H9 (cell line): ENCODE measurements around the gene SIRPD. TPM values are rescaled to one million over a fixed set of nuclear protein-coding genes. Genes with fewer than 3 reads are reported as not detected.

Experiments used
- DNase-seq: peaks from one replicate; pipeline ENCODE4 v3.0.0-alpha.2; 2017
- H2AFZ ChIP-seq: one replicate; pipeline ENCODE4 v1.6.1; 2013; ENCODE audit warnings: mild to moderate bottlenecking, low read length, control low read depth, moderate library complexity
- H2AK5ac ChIP-seq: 2 replicates; pipeline ENCODE4 v1.6.1; 2013; ENCODE audit warnings: low read length, control low read depth, mixed read lengths; ENCODE audit not compliant: insufficient read length
- H2BK120ac ChIP-seq: one replicate; pipeline ENCODE4 v1.6.1; 2013; ENCODE audit warnings: low read depth, mild to moderate bottlenecking, low read length, control low read depth, inconsistent platforms; ENCODE audit not compliant: poor library complexity, severe bottlenecking
- H2BK12ac ChIP-seq: 2 replicates; pipeline ENCODE4 v1.6.1; 2013; ENCODE audit warnings: low read length, control low read depth, mixed read lengths, low read depth; ENCODE audit not compliant: insufficient read length
- H2BK15ac ChIP-seq: 2 replicates; pipeline ENCODE4 v1.6.1; 2013; ENCODE audit warnings: low read depth, low read length, control low read depth
- H2BK20ac ChIP-seq: one replicate; pipeline ENCODE4 v1.6.1; 2013; ENCODE audit warnings: low read depth, mild to moderate bottlenecking, low read length, control low read depth, inconsistent platforms; ENCODE audit not compliant: poor library complexity, severe bottlenecking
- H2BK5ac ChIP-seq: 2 replicates; pipeline ENCODE4 v1.6.1; 2013; ENCODE audit warnings: low read length, control low read depth, mixed read lengths; ENCODE audit not compliant: insufficient read length
- H3K14ac ChIP-seq: 2 replicates; pipeline ENCODE4 v1.6.1; 2013; ENCODE audit warnings: low read length, control low read depth; ENCODE audit not compliant: insufficient read depth
- H3K18ac ChIP-seq: 2 replicates; pipeline ENCODE4 v1.6.1; 2013; ENCODE audit warnings: low read depth, mild to moderate bottlenecking, mixed read lengths, low read length, control low read depth; ENCODE audit not compliant: insufficient read length
- H3K23ac ChIP-seq: 2 replicates; pipeline ENCODE4 v1.6.1; 2013; ENCODE audit warnings: low read length, control low read depth, mixed read lengths, low read depth; ENCODE audit not compliant: insufficient read length
- H3K23me2 ChIP-seq: 2 replicates; pipeline ENCODE4 v1.6.1; 2013; ENCODE audit warnings: low read depth, mild to moderate bottlenecking, mixed read lengths, low read length, control low read depth; ENCODE audit not compliant: insufficient read length, poor library complexity, severe bottlenecking
- H3K27ac ChIP-seq: 2 replicates; pipeline ENCODE4 v1.5.1; 2013; ENCODE audit warnings: low read length, control low read depth, mixed read lengths, low read depth; ENCODE audit not compliant: insufficient read length
- H3K27me3 ChIP-seq: 2 replicates; pipeline ENCODE4 v1.6.1; 2013; ENCODE audit warnings: low read length, control low read depth, inconsistent platforms; ENCODE audit not compliant: insufficient read depth
- H3K4ac ChIP-seq: 2 replicates; pipeline ENCODE4 v1.6.1; 2013; ENCODE audit warnings: low read depth, mild to moderate bottlenecking, control low read depth, inconsistent platforms, low read length, moderate library complexity
- H3K4me1 ChIP-seq: 2 replicates; pipeline ENCODE4 v1.6.1; 2013; ENCODE audit warnings: low read length, control low read depth, inconsistent platforms; ENCODE audit not compliant: insufficient read depth
- H3K4me2 ChIP-seq: 2 replicates; pipeline ENCODE4 v1.6.1; 2013; ENCODE audit warnings: low read length, control low read depth, mixed read lengths; ENCODE audit not compliant: insufficient read length, insufficient read depth
- H3K56ac ChIP-seq: 2 replicates; pipeline ENCODE4 v1.6.1; 2013; ENCODE audit warnings: low read depth, mild to moderate bottlenecking, mixed read lengths, low read length, control low read depth; ENCODE audit not compliant: insufficient read length
- H3K79me1 ChIP-seq: 2 replicates; pipeline ENCODE4 v1.6.1; 2013; ENCODE audit warnings: low read depth, mild to moderate bottlenecking, moderate library complexity, low read length, control low read depth, inconsistent platforms; ENCODE audit not compliant: insufficient read depth, poor library complexity, severe bottlenecking
- H3K79me2 ChIP-seq: 2 replicates; pipeline ENCODE4 v1.6.1; 2013; ENCODE audit warnings: low read length, control low read depth, inconsistent platforms; ENCODE audit not compliant: insufficient read depth
- H3K9ac ChIP-seq: 2 replicates; pipeline ENCODE4 v1.6.1; 2013; ENCODE audit warnings: low read length, control low read depth, mixed read lengths; ENCODE audit not compliant: insufficient read length; ENCODE audit errors: extremely low read depth
- H3K9me3 ChIP-seq: one replicate; pipeline ENCODE4 v1.6.1; 2013; ENCODE audit warnings: low read depth, low read length, inconsistent platforms; ENCODE audit not compliant: control insufficient read depth
- H3T11ph ChIP-seq: one replicate; pipeline ENCODE4 v1.6.1; 2013; ENCODE audit warnings: mild to moderate bottlenecking, low read length, control low read depth, inconsistent platforms
- H4K20me1 ChIP-seq: one replicate; pipeline ENCODE4 v1.6.1; 2013; ENCODE audit not compliant: control insufficient read depth, insufficient read length, insufficient read depth
- H4K5ac ChIP-seq: 2 replicates; pipeline ENCODE4 v1.6.1; 2013; ENCODE audit warnings: low read depth, mild to moderate bottlenecking, mixed read lengths, low read length, control low read depth; ENCODE audit not compliant: insufficient read length
- H4K8ac ChIP-seq: replicated peaks from 2 replicates; pipeline ENCODE4 v1.6.1; 2013; ENCODE audit warnings: low read length, control low read depth, mixed read lengths, low read depth; ENCODE audit not compliant: insufficient read length
- H4K91ac ChIP-seq: 2 replicates; pipeline ENCODE4 v1.6.1; 2013; ENCODE audit warnings: low read depth, mild to moderate bottlenecking, moderate library complexity, mixed read lengths, low read length, control low read depth; ENCODE audit not compliant: insufficient read length
- H3K27ac Mint-ChIP-seq, 3 experiments: 2 replicates in 2 of 3; 3 replicates in 1 of 3; pipeline ENCODE4 v1.8.0; 2020 to 2021; ENCODE audit warnings: mixed read lengths in 3 of 3, mild to moderate bottlenecking in 1 of 3, moderate library complexity in 1 of 3
- H3K27me3 Mint-ChIP-seq: 2 replicates; pipeline ENCODE4 v1.8.0; 2021; ENCODE audit warnings: low read depth, mild to moderate bottlenecking, moderate library complexity, mixed read lengths
- H3K36me3 Mint-ChIP-seq, 3 experiments: 2 replicates in 2 of 3; 3 replicates in 1 of 3; pipeline ENCODE4 v1.8.0; 2020 to 2021; ENCODE audit warnings: low read depth in 3 of 3, mixed read lengths in 3 of 3; ENCODE audit not compliant: insufficient read depth in 1 of 3
- H3K4me1 Mint-ChIP-seq, 2 experiments: 2 replicates each; pipeline ENCODE4 v1.8.0; 2020; ENCODE audit warnings: mixed read lengths in 2 of 2
- H3K4me3 Mint-ChIP-seq, 2 experiments: 2 replicates in 1 of 2; 3 replicates in 1 of 2; pipeline ENCODE4 v1.8.0; 2020 to 2021; ENCODE audit warnings: mild to moderate bottlenecking in 2 of 2, mixed read lengths in 2 of 2, moderate library complexity in 1 of 2
- H3K9me3 Mint-ChIP-seq, 2 experiments: 2 replicates in 1 of 2; 3 replicates in 1 of 2; pipeline ENCODE4 v1.8.0; 2020; ENCODE audit warnings: mild to moderate bottlenecking in 2 of 2, mixed read lengths in 2 of 2, moderate library complexity in 1 of 2
- CTCF ChIP-seq: fragments of 200-600 bp; sonication (generic); conservative IDR thresholded peaks from 3 replicates; pipeline ENCODE4 v1.8.0; 2021; ENCODE audit warnings: antibody characterized with exemption, mild to moderate bottlenecking
- WGBS: extraction: QIAGEN DNeasy Blood & Tissue Kit; methylation state at CpG from one replicate; pipeline ENCODE4 v1.1.7; 2013; ENCODE audit warnings: missing lambda C conversion rate, low lambda C conversion rate, mixed read lengths; ENCODE audit not compliant: insufficient read length; ENCODE audit errors: extremely low coverage; 5-methylcytosine and 5-hydroxymethylcytosine counted together
- total RNA-seq: library from RNA; stranded (reverse); gene quantifications from 2 replicates; pipeline ENCODE4 v1.2.1, GENCODE V29; 2021

Gene SIRPD
- total RNA-seq, 1 experiment from 2014 or later: not detected

- no peak overlapping the region for H4K91ac ChIP-seq
- H3K4ac ChIP-seq: no peak overlapping the region
- H3K56ac ChIP-seq: no peak overlapping the region
- no peak overlapping the region for H2AK5ac ChIP-seq
- Mint-ChIP-seq H3K27ac (no peak overlapping the region), H3K4me3 (no peak overlapping the region), H3K36me3 (no peaks in the 10 kb centered on the region), H3K4me1 (no peaks in the 10 kb centered on the region), H3K27me3 (no peaks in the 10 kb centered on the region), H3K9me3 (no peaks in the 10 kb centered on the region)
- WGBS: no CpG with 5 or more reads among the region's 5 CpGs
- no peak overlapping the region for H2BK20ac ChIP-seq
- no peak overlapping the region for H3K18ac ChIP-seq
- no peak overlapping the region for H3K9ac ChIP-seq
- H3K4me1 ChIP-seq: no peaks in the 10 kb centered on the region
- no peak overlapping the region for H3K14ac ChIP-seq
- H4K20me1 ChIP-seq: no peaks in the 10 kb centered on the region
- H3T11ph ChIP-seq: no peak overlapping the region
- no peak overlapping the region for H2AFZ ChIP-seq
- H3K23ac ChIP-seq: no peak overlapping the region
- H3K27me3 ChIP-seq: no peaks in the 10 kb centered on the region
- no peaks in the 10 kb centered on the region for H3K23me2 ChIP-seq
- no peaks in the 10 kb centered on the region for H3K9me3 ChIP-seq
- no peak overlapping the region for H3K4me2 ChIP-seq
- no peak overlapping the region for H2BK5ac ChIP-seq
- no peak overlapping the region for H3K27ac ChIP-seq
- no peak overlapping the region for H2BK120ac ChIP-seq
- H3K79me2 ChIP-seq: no peaks in the 10 kb centered on the region
- H4K5ac ChIP-seq: no peak overlapping the region
- no peak overlapping the region for H2BK15ac ChIP-seq
- TF ChIP-seq CTCF: no peak
- DNase-seq: no peak
- no peaks in the 10 kb centered on the region for H3K79me1 ChIP-seq
- H4K8ac ChIP-seq: no peak overlapping the region
- H2BK12ac ChIP-seq: no peak overlapping the region
These were observed 43.2 kb upstream of the SIRPD start for GRCh38 chr20:1600736-1601135.
